ENCODE results near the gene APOBEC2. TPM values are rescaled to one million over a fixed set of nuclear protein-coding genes. Genes with fewer than 3 reads are reported as not detected.

The APOBEC2 gene
- polyA plus RNA-seq, 12 donors = 143 to 903 (median 431) TPM; not detected in 1

GRCh38 chr6:41079080-41079479 lies 26.1 kb downstream of the APOBEC2 start:
- DNase-seq = no peak

- DNase-seq = no peak
Measured at GRCh38 chr6:41080621-41081020, 27.6 kb downstream of the APOBEC2 start.

- DNase-seq = no peak
Measured at GRCh38 chr6:41083072-41083471, 30.1 kb downstream of the APOBEC2 start.

GRCh38 chr6:41085182-41085581 lies 32.2 kb downstream of the APOBEC2 start:
- no peak for DNase-seq

GRCh38 chr6:41088451-41088850 lies 35.4 kb downstream of the APOBEC2 start:
- no peak for DNase-seq

GRCh38 chr6:41090841-41091761 lies 38.1 kb downstream of the APOBEC2 start:
- DNase-seq = no peak

- DNase-seq = no peak
Measured at GRCh38 chr6:41092421-41093140, 39.6 kb downstream of the APOBEC2 start.

GRCh38 chr6:41093729-41094128 lies 40.7 kb downstream of the APOBEC2 start:
- no peak for DNase-seq

- no peak for DNase-seq
Measured at GRCh38 chr6:41097467-41098090, 44.6 kb downstream of the APOBEC2 start.

GRCh38 chr6:41098366-41098765 lies 45.4 kb downstream of the APOBEC2 start:
- no peak for DNase-seq

GRCh38 chr6:41100871-41101287 lies 47.9 kb downstream of the APOBEC2 start:
- no peak for DNase-seq

GRCh38 chr6:41103847-41104246 lies 50.8 kb downstream of the APOBEC2 start:
- no peak for DNase-seq

- no peak for DNase-seq
Measured at GRCh38 chr6:41111017-41111416, 58.0 kb downstream of the APOBEC2 start.

Other genes with a start within 250 kb of the APOBEC2 start
- gene UNC5CL, start 14.0 kb upstream of the APOBEC2 start, polyA plus RNA-seq (ENCODE audit: insufficient read length in 12 of 12) = 10 to 100 TPM in 1 of 12 donors, 1 to 10 TPM in 10, not detected in 1; 1.8 to 15.4 (median 3.2) TPM
- 1 to 10 TPM in 5 of 12 donors, under 1 TPM in 4, not detected in 3; 0.25 to 2.1 (median 1.0) TPM for gene TSPO2, start 10.7 kb upstream of the APOBEC2 start, polyA plus RNA-seq (ENCODE audit: insufficient read length in 12 of 12)
- gene OARD1, start 19.2 kb downstream of the APOBEC2 start, polyA plus RNA-seq (ENCODE audit: insufficient read length in 12 of 12) = 10 to 100 TPM in 11 of 12 donors, not detected in 1; 10.7 to 33.4 (median 19.2) TPM
- 10 to 100 TPM in 11 of 12 donors, not detected in 1; 20.6 to 39.4 (median 29.9) TPM for gene NFYA, start 19.8 kb downstream of the APOBEC2 start, polyA plus RNA-seq (ENCODE audit: insufficient read length in 12 of 12)
- gene TREML1, start 101.1 kb downstream of the APOBEC2 start, polyA plus RNA-seq (ENCODE audit: insufficient read length in 12 of 12) = 1 to 10 TPM in 1 of 12 donors, under 1 TPM in 3, not detected in 8; 0.20 to 1.0 (median 0.37) TPM
- gene TREM2, start 109.9 kb downstream of the APOBEC2 start, polyA plus RNA-seq (ENCODE audit: insufficient read length in 12 of 12) = under 1 TPM in 8 of 12 donors, not detected in 4; 0.26 to 0.60 (median 0.41) TPM
- gene TREML2, start 147.9 kb downstream of the APOBEC2 start, polyA plus RNA-seq (ENCODE audit: insufficient read length in 12 of 12) = under 1 TPM in 9 of 12 donors, not detected in 3; 0.08 to 0.58 (median 0.14) TPM
- gene TREML4, start 175.1 kb downstream of the APOBEC2 start, polyA plus RNA-seq (ENCODE audit: insufficient read length in 12 of 12) = not detected
- 1 to 10 TPM in 1 of 12 donors, under 1 TPM in 5, not detected in 6; 0.19 to 2.2 (median 0.52) TPM for gene TREM1, start 233.5 kb downstream of the APOBEC2 start, polyA plus RNA-seq (ENCODE audit: insufficient read length in 12 of 12)

All from muscle of arm (tissue), 12 donors.